HL-60 (cell line): ENCODE data around the gene ZNF638.

ENCODE experiments used
- CTCF ChIP-seq: IDR thresholded peaks from one replicate; pipeline ENCODE4 v1.5.1; 2011; ENCODE audit warnings: low read length, control low read depth, inconsistent platforms; ENCODE audit not compliant: insufficient read depth
- POLR2AphosphoS5 ChIP-seq: IDR thresholded peaks from 2 replicates; pipeline ENCODE4 v1.6.1; 2012; ENCODE audit warnings: low read depth
- REST ChIP-seq: IDR thresholded peaks from 2 replicates; pipeline ENCODE4 v1.6.1; 2012; ENCODE audit warnings: low read depth; ENCODE audit not compliant: insufficient replicate concordance

- TF ChIP-seq REST (no peak), CTCF (no peak), POLR2AphosphoS5 (no peak)
These were observed 14.5 kb downstream of the ZNF638 start for GRCh38 chr2:71346065-71346464.
